PC-9 (cell line): Measurements from ENCODE around the gene APBA1. TPM values are rescaled to one million over a fixed set of nuclear protein-coding genes. Genes with fewer than 3 reads are reported as not detected.
A peak's percentile ranks its signal among the peaks of the same experiment; 100 is the strongest.

Experiments used
- BruUV-seq: library from RNA; stranded (reverse); fragments of 400-500 nt; replicated peaks from 2 replicates; lab custom pipeline; 2021; lab: Mats Ljungman, UMichigan
- CTCF ChIA-PET: fragments of 300-600 bp; sonication (Branson Sonifier 250); formaldehyde crosslinking; loops from one replicate; lab custom pipeline; 2022; ENCODE audit warnings: antibody characterized with exemption; lab: Charles Lee
- POLR2A ChIA-PET: fragments of 300-600 bp; sonication (Branson Sonifier 250); formaldehyde crosslinking; loops from one replicate; lab custom pipeline; 2022; ENCODE audit warnings: antibody characterized with exemption; ENCODE audit not compliant: unreplicated experiment; lab: Charles Lee
- DNase-seq, 2 experiments: peaks; one replicate each; pipeline versions ENCODE4 v3.0.0 to v3.0.0-alpha.2; 2015 to 2022; ENCODE audit warnings: mixed read lengths in 1 of 2
- H2AFZ ChIP-seq: fragments of 200-600 bp; sonication (generic); 2 replicates; pipeline ENCODE4 v1.8.1; 2017; ENCODE audit warnings: antibody characterized with exemption
- H3F3A ChIP-seq: fragments of 200-600 bp; sonication (generic); 2 replicates; pipeline ENCODE4 v1.8.1; 2017; ENCODE audit warnings: antibody characterized with exemption, mild to moderate bottlenecking, low read depth; ENCODE audit not compliant: insufficient read depth
- H3K27ac ChIP-seq: fragments of 200-600 bp; sonication (generic); 2 replicates; pipeline ENCODE4 v1.6.1; 2016; ENCODE audit warnings: mixed run types
- H3K27me3 ChIP-seq: fragments of 200-600 bp; sonication (generic); 2 replicates; pipeline ENCODE4 v1.6.1; 2016; ENCODE audit warnings: low read depth, mixed run types; ENCODE audit not compliant: insufficient read depth
- H3K36me3 ChIP-seq: fragments of 200-600 bp; sonication (generic); 2 replicates; pipeline ENCODE4 v1.6.1; 2016; ENCODE audit warnings: low read depth, mixed run types
- H3K4me1 ChIP-seq: fragments of 200-600 bp; sonication (generic); replicated peaks from 2 replicates; pipeline ENCODE4 v1.6.1; 2016; ENCODE audit warnings: mixed run types; ENCODE audit not compliant: insufficient read depth
- H3K4me2 ChIP-seq: fragments of 200-600 bp; sonication (generic); 2 replicates; pipeline ENCODE4 v1.6.1; 2017; ENCODE audit warnings: mixed run types
- H3K4me3 ChIP-seq: fragments of 200-600 bp; sonication (generic); 2 replicates; pipeline ENCODE4 v1.6.1; 2016; ENCODE audit warnings: mixed run types
- H3K79me2 ChIP-seq: fragments of 200-600 bp; sonication (generic); 2 replicates; pipeline ENCODE4 v1.6.1; 2017; ENCODE audit warnings: low read depth, mixed run types
- H3K9me2 ChIP-seq: fragments of 200-600 bp; sonication (generic); 2 replicates; pipeline ENCODE4 v1.8.1; 2017; ENCODE audit warnings: mild to moderate bottlenecking; ENCODE audit not compliant: insufficient read depth
- H3K9me3 ChIP-seq: fragments of 200-600 bp; sonication (generic); 2 replicates; pipeline ENCODE4 v1.8.1; 2016; ENCODE audit warnings: low read depth; ENCODE audit not compliant: insufficient read depth
- H4K20me1 ChIP-seq: fragments of 200-600 bp; sonication (generic); 2 replicates; pipeline ENCODE4 v1.8.1; 2017; ENCODE audit not compliant: insufficient read depth
- EZH2 ChIP-seq: fragments of 200-600 bp; sonication (generic); IDR thresholded peaks from 2 replicates; pipeline ENCODE4 v1.8.0; 2017; ENCODE audit warnings: antibody characterized with exemption, low read depth
- intact Hi-C: fragments of 100-400 bp; cut with micrococcal nuclease; formaldehyde crosslinking; loops from one replicate; pipeline ENCODE4 v1.10.0; 2022; ENCODE audit not compliant: unreplicated experiment
- total RNA-seq: library from RNA; stranded (reverse); gene quantifications from 2 replicates; pipeline ENCODE4 v1.2.3, GENCODE V29; 2021
- TF ChIP-seq, protein P1 (sequence below): fragments of 200-600 bp; sonication (generic); conservative IDR thresholded peaks from 2 replicates; pipeline ENCODE4 v1.6.1; 2017; ENCODE audit warnings: mixed run types, antibody characterized with exemption, mild to moderate bottlenecking, moderate library complexity

APBA1 gene
- total RNA-seq, 1 experiment from 2014 or later: 0.44 TPM

- no peaks in the 10 kb centered on the region for H3K9me2 ChIP-seq
- peak overlapping the region; percentile 21; the same call in 1 of the 2 replicates for H3K4me2 ChIP-seq
- no peaks in the 10 kb centered on the region for H3K27me3 ChIP-seq
- DNase-seq: peak; percentile 12 to 84
- POLR2A ChIA-PET: no interaction called here
- no peak overlapping the region for H2AFZ ChIP-seq
- CTCF ChIA-PET: interaction anchor here (0.6 kb wide), 1 partner anchor 177 kb away, joined by 4 read pairs; no protein-coding TSS in a partner anchor
- H4K20me1 ChIP-seq: no peaks in the 10 kb centered on the region
- intact Hi-C loops: no loop called here
- BruUV-seq: no TSS peak
- no peak overlapping the region for H3K27ac ChIP-seq
- no peak overlapping the region for H3K4me3 ChIP-seq
- peaks cover 14% of the 10 kb centered on the region; the same call in 1 of the 2 replicates for H3K4me1 ChIP-seq
- TF ChIP-seq, protein P1, sequence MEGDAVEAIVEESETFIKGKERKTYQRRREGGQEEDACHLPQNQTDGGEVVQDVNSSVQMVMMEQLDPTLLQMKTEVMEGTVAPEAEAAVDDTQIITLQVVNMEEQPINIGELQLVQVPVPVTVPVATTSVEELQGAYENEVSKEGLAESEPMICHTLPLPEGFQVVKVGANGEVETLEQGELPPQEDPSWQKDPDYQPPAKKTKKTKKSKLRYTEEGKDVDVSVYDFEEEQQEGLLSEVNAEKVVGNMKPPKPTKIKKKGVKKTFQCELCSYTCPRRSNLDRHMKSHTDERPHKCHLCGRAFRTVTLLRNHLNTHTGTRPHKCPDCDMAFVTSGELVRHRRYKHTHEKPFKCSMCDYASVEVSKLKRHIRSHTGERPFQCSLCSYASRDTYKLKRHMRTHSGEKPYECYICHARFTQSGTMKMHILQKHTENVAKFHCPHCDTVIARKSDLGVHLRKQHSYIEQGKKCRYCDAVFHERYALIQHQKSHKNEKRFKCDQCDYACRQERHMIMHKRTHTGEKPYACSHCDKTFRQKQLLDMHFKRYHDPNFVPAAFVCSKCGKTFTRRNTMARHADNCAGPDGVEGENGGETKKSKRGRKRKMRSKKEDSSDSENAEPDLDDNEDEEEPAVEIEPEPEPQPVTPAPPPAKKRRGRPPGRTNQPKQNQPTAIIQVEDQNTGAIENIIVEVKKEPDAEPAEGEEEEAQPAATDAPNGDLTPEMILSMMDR: no peak
- TF ChIP-seq EZH2: no peak
- no peaks in the 10 kb centered on the region for H3K36me3 ChIP-seq
- H3K79me2 ChIP-seq: no peaks in the 10 kb centered on the region
- H3F3A ChIP-seq: no peaks in the 10 kb centered on the region
- no peaks in the 10 kb centered on the region; the same call in 1 of the 2 replicates for H3K9me3 ChIP-seq
Measured at GRCh38 chr9:69400470-69400869, 271.7 kb downstream of the APBA1 start.

DNA sequence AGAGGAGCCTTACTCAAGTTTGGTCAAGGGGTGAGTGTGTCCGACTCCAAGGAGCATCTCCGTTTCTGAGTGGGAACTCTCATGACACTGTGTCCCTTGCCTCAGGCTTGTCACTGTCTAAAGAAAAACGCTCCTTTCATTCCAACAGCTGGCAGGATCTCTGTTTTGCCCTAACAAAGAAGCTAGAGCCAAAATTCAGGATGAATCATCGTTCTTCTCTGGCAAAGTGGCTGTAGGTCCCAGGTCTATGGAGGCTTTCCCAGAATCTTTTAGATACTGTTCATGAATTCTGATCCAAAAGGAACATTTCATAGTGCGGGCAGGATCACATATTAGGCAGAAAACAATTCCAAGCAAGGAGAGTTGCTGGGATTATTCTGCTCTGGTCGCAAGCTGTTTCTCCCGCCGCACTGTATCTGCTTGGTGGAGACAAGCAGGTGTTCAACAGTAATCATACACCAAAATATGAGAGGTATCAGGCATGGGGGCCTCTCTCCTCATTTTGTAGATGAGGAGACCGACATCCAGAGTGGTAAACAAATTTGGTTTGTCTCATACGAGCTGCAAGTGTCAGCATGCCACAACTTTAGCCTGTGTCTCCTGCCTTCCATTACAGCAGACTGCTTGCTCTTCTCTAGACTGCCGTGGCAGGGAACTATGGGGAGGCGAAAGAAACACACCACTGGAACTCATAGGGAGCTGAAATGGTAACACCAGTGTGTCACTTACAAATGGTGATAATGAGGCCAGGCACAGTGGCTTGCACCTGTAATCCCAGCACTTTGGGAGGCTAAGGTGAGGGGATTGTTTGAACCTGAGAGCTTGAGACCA lies 274.6 kb downstream of the APBA1 start:
- no peaks in the 10 kb centered on the region for H3K36me3 ChIP-seq
- H4K20me1 ChIP-seq: no peaks in the 10 kb centered on the region
- no peaks in the 10 kb centered on the region; the same call in 1 of the 2 replicates for H3K9me3 ChIP-seq
- no peak overlapping the region for H3K27ac ChIP-seq
- no peak for DNase-seq
- intact Hi-C loops: loop anchor here (5.0 kb wide), 1 partner anchor 340 kb away; no protein-coding TSS in a partner anchor
- H3K4me3 ChIP-seq: no peak overlapping the region
- H3K4me1 ChIP-seq: peaks cover 14% of the 10 kb centered on the region; the same call in 1 of the 2 replicates
- BruUV-seq: no TSS peak
- H3K27me3 ChIP-seq: no peaks in the 10 kb centered on the region
- no peak overlapping the region for H3K4me2 ChIP-seq
- no peak for TF ChIP-seq EZH2
- TF ChIP-seq, protein P1: no peak
- POLR2A ChIA-PET: no interaction called here
- H2AFZ ChIP-seq: no peak overlapping the region
- H3K79me2 ChIP-seq: no peaks in the 10 kb centered on the region
- H3F3A ChIP-seq: no peaks in the 10 kb centered on the region
- H3K9me2 ChIP-seq: no peaks in the 10 kb centered on the region
- CTCF ChIA-PET: no interaction called here

GRCh38 chr9:69396759-69397158 lies 275.4 kb downstream of the APBA1 start:
- H3K36me3 ChIP-seq: no peaks in the 10 kb centered on the region
- no peak overlapping the region for H3K4me3 ChIP-seq
- ChIA-PET CTCF (no interaction called here), POLR2A (no interaction called here)
- H3K9me3 ChIP-seq: no peaks in the 10 kb centered on the region; the same call in 1 of the 2 replicates
- no TSS peak for BruUV-seq
- H3K27ac ChIP-seq: no peak overlapping the region
- H3K27me3 ChIP-seq: no peaks in the 10 kb centered on the region
- intact Hi-C loops: loop anchor here (5.0 kb wide), 1 partner anchor 339 kb away; no protein-coding TSS in a partner anchor
- no peak for TF ChIP-seq EZH2
- TF ChIP-seq, protein P1: no peak
- no peak overlapping the region for H3K4me2 ChIP-seq
- no peak for DNase-seq
- H4K20me1 ChIP-seq: no peaks in the 10 kb centered on the region
- no peaks in the 10 kb centered on the region for H3K9me2 ChIP-seq
- no peaks in the 10 kb centered on the region for H3K79me2 ChIP-seq
- H2AFZ ChIP-seq: no peak overlapping the region
- H3K4me1 ChIP-seq: peaks cover 14% of the 10 kb centered on the region; the same call in 1 of the 2 replicates
- no peaks in the 10 kb centered on the region for H3F3A ChIP-seq
